ENCODE results near the gene SSC5D.

SSC5D gene

GRCh38 chr19:55476100-55476775 lies 12.0 kb upstream of the SSC5D start, which contains the start of gene ZNF628:
Gene ZNF628 (plus strand): TSS chr19:55476617. CDS start chr19:55479911, 3,294 bp downstream.
- peaks cover 28% of the 10 kb centered on the region for H3K4me1 Mint-ChIP-seq
- peak within 1 kb of the TSS; percentile 90 for H3K4me3 Mint-ChIP-seq
- peaks cover 5% of the 10 kb centered on the region for H3K36me3 Mint-ChIP-seq
- peak within 1 kb of the TSS; percentile 89 for H3K27ac Mint-ChIP-seq
- no peaks in the 10 kb centered on the region for H3K27me3 Mint-ChIP-seq
- no peaks in the 10 kb centered on the region for H3K9me3 Mint-ChIP-seq

GRCh38 chr19:55477905-55478304 lies 10.3 kb upstream of the SSC5D start:
- H3K4me3 Mint-ChIP-seq: peak overlapping the region; percentile 90
- H3K4me1 Mint-ChIP-seq: peaks cover 28% of the 10 kb centered on the region
- no peaks in the 10 kb centered on the region for H3K27me3 Mint-ChIP-seq
- peak overlapping the region; percentile 82 for H3K27ac Mint-ChIP-seq
- peaks cover 5% of the 10 kb centered on the region for H3K36me3 Mint-ChIP-seq
- H3K9me3 Mint-ChIP-seq: no peaks in the 10 kb centered on the region

GRCh38 chr19:55478364-55478763 lies 9.9 kb upstream of the SSC5D start:
- Mint-ChIP-seq H3K27me3 (no peaks in the 10 kb centered on the region), H3K4me1 (peaks cover 28% of the 10 kb centered on the region), H3K9me3 (no peaks in the 10 kb centered on the region), H3K27ac (peak overlapping the region; percentile 82), H3K36me3 (peaks cover 5% of the 10 kb centered on the region), H3K4me3 (peak overlapping the region; percentile 90)

GRCh38 chr19:55479045-55479444 lies 9.2 kb upstream of the SSC5D start:
- H3K27ac Mint-ChIP-seq: no peak overlapping the region

GRCh38 chr19:55479451-55480230 lies 8.6 kb upstream of the SSC5D start:
- Mint-ChIP-seq H3K27ac (no peak overlapping the region), H3K4me1 (peaks cover 28% of the 10 kb centered on the region), H3K36me3 (peaks cover 5% of the 10 kb centered on the region), H3K4me3 (no peak overlapping the region), H3K9me3 (no peaks in the 10 kb centered on the region), H3K27me3 (no peaks in the 10 kb centered on the region)

More at GRCh38 chr19:55479045-55479444, 9.2 kb upstream of the SSC5D start:
- Mint-ChIP-seq H3K4me1 (peaks cover 28% of the 10 kb centered on the region), H3K9me3 (no peaks in the 10 kb centered on the region), H3K4me3 (peak overlapping the region; percentile 90), H3K27me3 (no peaks in the 10 kb centered on the region), H3K36me3 (peaks cover 5% of the 10 kb centered on the region)

GRCh38 chr19:55481148-55481793 lies 7.0 kb upstream of the SSC5D start:
- peaks cover 28% of the 10 kb centered on the region for H3K4me1 Mint-ChIP-seq

GRCh38 chr19:55481794-55482155 lies 6.5 kb upstream of the SSC5D start:
- no peaks in the 10 kb centered on the region for H3K9me3 Mint-ChIP-seq
- H3K4me1 Mint-ChIP-seq: peaks cover 28% of the 10 kb centered on the region
- no peaks in the 10 kb centered on the region for H3K27me3 Mint-ChIP-seq
- no peak overlapping the region for H3K27ac Mint-ChIP-seq
- H3K36me3 Mint-ChIP-seq: peaks cover 5% of the 10 kb centered on the region
- no peak overlapping the region for H3K4me3 Mint-ChIP-seq

More at GRCh38 chr19:55481148-55481793, 7.0 kb upstream of the SSC5D start:
- H3K36me3 Mint-ChIP-seq: peaks cover 5% of the 10 kb centered on the region
- no peak overlapping the region for H3K27ac Mint-ChIP-seq
- H3K9me3 Mint-ChIP-seq: no peaks in the 10 kb centered on the region
- no peak overlapping the region for H3K4me3 Mint-ChIP-seq
- H3K27me3 Mint-ChIP-seq: no peaks in the 10 kb centered on the region

- Mint-ChIP-seq H3K4me3 (no peak overlapping the region), H3K27me3 (no peaks in the 10 kb centered on the region), H3K9me3 (no peaks in the 10 kb centered on the region), H3K36me3 (peaks cover 5% of the 10 kb centered on the region), H3K27ac (no peak overlapping the region), H3K4me1 (peaks cover 27% of the 10 kb centered on the region)
Observed at GRCh38 chr19:55482156-55482961, 5.9 kb upstream of the SSC5D start.

- Mint-ChIP-seq H3K27ac (no peak overlapping the region), H3K27me3 (no peaks in the 10 kb centered on the region), H3K36me3 (peaks cover 5% of the 10 kb centered on the region), H3K4me3 (peak overlapping the region; percentile 15), H3K4me1 (peaks cover 23% of the 10 kb centered on the region), H3K9me3 (no peaks in the 10 kb centered on the region)
Observed at GRCh38 chr19:55482967-55483705, 5.1 kb upstream of the SSC5D start.

GRCh38 chr19:55483706-55484592 lies 4.3 kb upstream of the SSC5D start:
- peak overlapping the region; percentile 60 for H3K4me3 Mint-ChIP-seq
- no peaks in the 10 kb centered on the region for H3K9me3 Mint-ChIP-seq
- H3K27me3 Mint-ChIP-seq: no peaks in the 10 kb centered on the region
- H3K27ac Mint-ChIP-seq: no peak overlapping the region
- peaks cover 5% of the 10 kb centered on the region for H3K36me3 Mint-ChIP-seq
- H3K4me1 Mint-ChIP-seq: peaks cover 17% of the 10 kb centered on the region

- H3K27me3 Mint-ChIP-seq: no peaks in the 10 kb centered on the region
- peaks cover 8% of the 10 kb centered on the region for H3K4me1 Mint-ChIP-seq
- H3K27ac Mint-ChIP-seq: no peak within 1 kb of the TSS
- no peaks in the 10 kb centered on the region for H3K9me3 Mint-ChIP-seq
- peaks cover 2% of the 10 kb centered on the region for H3K36me3 Mint-ChIP-seq
- H3K4me3 Mint-ChIP-seq: peak within 1 kb of the TSS; percentile 75
Observed at GRCh38 chr19:55484593-55485438, 3.4 kb upstream of the SSC5D start, which contains the start of gene NAT14. Gene NAT14 (plus strand): TSS chr19:55485188. CDS start chr19:55485709, 521 bp downstream.

GRCh38 chr19:55485439-55486011 lies 2.7 kb upstream of the SSC5D start:
- Mint-ChIP-seq H3K27me3 (no peaks in the 10 kb centered on the region), H3K9me3 (no peaks in the 10 kb centered on the region), H3K27ac (no peak overlapping the region), H3K36me3 (no peaks in the 10 kb centered on the region), H3K4me1 (peaks cover 6% of the 10 kb centered on the region), H3K4me3 (peak overlapping the region; percentile 75)

Measured in activated naive CD4-positive, alpha-beta T cell treated with anti-CD3 and anti-CD28 coated beads, Interleukin-2, amount 50 U/mL, for 24 hours (primary cell).